HT1080 (cell line): ENCODE measurements around the gene KLHL17. TPM values are rescaled to one million over a fixed set of nuclear protein-coding genes. Genes with fewer than 3 reads are reported as not detected.
"Not testable (repeated sequence)": the region's sequence is repeated elsewhere in the genome, so short reads cannot be mapped to it uniquely, and the experiment has no call there.

ENCODE experiments used
- DNase-seq: peaks from one replicate; pipeline ENCODE4 v3.0.0-alpha.2; 2015; ENCODE audit warnings: low read depth
- total RNA-seq: library from RNA; depleted of rRNA; stranded (reverse); fragments of >200 nt; shearing (Covaris generic); gene quantifications from 2 replicates; pipeline ENCODE4 v1.2.3, GENCODE V29; 2014

Gene KLHL17
- total RNA-seq, 1 experiment from 2014 or later, result 10.7 TPM

DNA sequence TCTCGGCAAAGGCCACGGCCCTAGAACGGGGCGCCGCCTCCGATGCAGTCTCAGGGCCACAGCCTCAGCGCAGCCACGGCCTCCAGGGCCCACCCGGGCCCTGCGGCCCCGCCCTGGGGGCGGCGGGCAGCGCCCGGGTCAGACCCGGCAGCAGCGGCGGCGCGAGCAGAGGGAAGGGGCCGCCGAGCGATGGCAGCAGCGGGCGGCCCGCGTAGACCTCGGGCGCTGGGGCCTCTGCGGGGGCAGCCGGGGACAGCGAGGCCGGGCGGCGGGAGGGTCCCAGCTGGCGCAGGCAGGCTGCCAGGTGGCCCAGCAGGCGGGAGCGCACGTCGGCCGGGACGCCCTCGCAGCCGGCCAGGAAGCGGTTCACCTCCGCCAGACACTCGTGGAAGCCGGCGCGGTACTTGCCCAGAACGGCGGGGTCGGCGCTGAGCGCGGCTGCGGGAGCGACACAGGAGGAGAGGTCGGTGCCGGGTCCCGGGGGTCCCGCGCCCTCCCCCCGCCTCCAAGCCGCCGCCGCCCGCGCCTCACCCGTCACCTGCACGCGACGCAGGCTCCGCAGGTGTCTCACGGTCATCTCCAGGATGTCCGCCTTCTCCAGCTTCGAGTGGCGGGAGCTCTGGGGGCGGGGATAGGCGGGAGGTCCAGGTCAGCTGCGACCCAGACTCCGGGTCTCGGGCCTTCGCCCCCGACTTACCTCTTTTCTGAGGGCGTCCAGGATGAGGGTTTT lies 38.8 kb downstream of the KLHL17 start:
- DNase-seq, result no peak

DNA sequence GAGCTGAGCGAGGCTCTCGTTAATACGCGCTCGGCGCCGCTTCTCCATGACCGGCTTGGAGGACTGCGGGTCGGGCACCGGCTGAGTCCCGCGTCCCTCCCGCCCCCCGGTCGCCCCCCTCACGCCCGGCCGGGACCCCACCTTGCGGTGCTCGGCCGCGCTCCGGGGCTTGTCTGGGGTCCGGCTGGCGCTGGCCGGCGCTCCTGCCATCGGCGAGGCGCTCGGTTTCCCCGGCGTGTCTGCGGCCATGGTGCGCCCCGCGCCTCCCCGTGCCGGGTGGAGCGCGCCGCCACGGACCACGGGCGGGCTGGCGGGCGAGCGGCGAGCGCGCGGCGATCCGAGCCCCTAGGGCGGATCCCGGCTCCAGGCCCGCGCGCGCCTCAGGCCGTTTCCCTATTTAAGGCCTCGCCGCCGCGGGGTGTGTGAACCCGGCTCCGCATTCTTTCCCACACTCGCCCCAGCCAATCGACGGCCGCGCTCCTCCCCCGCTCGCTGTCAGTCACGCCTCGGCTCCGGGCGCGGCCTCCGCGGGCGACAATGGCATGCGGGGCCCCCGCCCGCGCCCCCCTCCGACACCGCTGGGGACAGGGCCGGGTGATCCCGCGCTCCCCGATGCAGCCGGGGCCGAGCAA lies 39.5 kb downstream of the KLHL17 start, which contains the start of gene HES4:
Gene HES4 (minus strand): TSS at position 373 of the 632 bp plus-strand sequence. CDS start 124 bp downstream, at position 249.
- DNase-seq, result peak; percentile 81

DNA sequence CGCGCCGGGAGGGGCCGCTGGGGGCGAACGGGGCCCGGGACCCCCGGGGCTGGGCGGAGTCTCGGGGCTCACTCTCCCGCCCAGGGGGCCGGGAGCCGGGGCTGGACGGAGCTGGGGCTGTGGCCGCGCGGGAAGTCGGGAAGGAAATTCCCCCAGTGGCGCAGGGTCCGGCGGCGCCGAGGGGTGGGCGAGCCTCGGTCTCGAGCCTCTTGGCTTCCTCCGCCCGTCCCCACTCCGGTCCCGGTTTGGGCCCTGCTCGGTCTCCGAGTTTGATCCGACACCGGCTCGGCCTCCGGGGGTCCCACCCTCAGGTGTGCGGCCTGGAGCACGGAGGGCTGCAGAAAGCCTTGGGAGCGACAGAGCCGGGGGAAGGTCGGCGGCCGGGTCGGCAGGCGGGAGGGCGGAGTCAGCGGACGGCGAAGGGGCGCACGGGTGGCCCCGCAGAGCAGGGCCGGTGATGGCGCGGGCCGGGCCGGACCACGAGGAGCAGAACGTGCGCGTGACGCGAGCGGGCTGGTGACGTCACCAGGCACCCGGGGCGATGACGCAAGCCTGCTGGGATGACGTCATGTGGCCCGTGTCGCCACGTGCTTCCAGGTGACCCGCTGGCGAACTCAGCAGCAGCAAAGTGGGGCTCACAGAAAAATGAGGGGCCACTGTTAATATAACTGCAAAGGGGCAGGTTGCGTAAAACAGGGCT lies 40.1 kb downstream of the KLHL17 start:
- peak; percentile 67 for DNase-seq

DNA sequence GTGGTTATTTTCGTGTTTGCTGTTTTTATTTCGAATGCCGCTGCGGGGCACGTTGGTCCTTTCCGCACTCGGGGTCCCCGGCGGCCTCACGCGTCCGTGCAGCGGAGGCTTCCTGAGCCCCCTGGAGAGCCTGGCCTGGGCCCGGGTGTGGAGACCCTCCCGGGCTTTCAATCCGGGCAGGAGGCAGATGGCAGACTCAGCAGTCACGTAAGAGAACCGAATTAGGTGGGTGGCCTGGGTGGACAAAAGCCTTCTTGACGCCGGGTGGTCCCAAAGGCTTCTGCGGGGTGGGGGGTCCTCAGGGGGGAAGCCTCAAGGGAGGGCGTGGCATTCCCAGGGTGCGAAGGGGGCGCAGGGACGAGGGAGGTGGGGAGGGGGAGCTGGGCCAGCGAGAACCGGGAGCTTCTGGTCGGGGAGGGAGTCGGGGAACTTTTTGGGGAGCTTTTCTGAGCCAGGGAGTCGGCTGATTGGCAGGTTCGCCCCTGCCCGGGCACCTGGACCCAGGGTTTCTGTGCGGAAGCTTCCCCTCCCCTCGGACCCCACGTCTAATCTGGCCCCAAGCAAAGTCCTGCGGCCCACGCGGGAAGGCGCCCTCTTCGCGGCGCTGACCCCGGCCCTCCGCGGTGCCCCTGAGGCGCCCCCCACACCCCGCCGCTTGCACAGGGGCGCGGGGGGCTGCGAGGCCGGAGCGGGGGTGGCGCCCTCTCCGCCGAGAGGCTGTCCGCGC lies 40.8 kb downstream of the KLHL17 start:
- DNase-seq, result no peak

DNA sequence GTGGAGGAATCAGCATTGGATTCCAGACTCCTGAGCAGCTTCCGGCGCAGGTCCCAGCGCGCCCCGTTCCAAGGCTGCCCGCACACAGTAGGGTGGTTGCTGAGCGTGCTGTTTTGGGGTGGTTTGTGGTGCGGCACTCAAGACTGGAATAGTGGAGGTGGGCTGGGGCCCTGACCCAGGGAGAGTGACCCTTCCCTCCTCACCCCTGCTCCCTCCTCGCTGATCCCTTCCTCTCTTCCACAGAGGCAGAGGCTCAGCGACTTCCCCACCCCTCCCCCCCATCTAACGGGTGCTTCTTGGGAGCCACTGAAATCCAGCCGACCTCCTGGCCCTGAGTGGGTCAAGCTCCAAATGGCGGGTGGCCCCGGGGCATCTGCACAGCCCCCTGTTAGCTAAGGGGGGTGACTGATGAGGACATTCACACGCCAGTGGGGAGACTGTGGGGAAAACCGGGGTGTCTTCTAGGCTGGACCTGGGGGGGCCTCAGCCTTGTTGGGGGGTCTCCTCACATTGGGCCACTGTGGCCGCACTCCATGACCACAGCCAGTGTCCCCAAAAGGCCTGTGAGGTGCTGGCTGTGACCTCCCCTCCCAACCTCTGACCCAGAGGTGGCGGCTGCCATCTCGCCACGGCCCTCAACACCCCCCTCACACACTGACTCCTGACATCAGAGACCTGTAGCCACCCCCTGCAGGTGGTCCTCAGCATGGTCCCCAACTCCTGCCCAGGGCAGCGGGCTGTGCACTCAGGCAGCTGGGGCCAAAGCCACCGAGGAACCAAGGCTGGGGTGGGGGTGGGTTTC lies 43.4 kb downstream of the KLHL17 start:
- no peak for DNase-seq

DNA sequence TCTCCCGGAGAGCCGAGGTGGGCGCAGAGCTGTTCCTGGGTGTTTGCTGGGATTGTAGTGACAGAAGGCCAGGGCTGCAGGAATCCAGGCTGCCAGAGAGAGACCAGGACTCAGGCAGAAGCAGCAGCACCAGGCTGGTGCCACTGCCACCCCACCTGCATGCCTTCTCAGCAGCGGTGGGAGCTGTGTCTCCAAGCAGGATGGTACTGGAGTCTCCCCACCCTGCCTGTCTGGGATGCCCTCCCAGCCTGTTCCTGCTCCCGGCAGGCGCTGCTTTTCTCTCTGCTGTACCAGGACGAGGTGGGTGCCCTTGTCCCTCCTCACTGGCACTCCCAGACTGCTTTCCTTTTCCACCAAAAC lies 44.0 kb downstream of the KLHL17 start:
- DNase-seq, result no peak

DNA sequence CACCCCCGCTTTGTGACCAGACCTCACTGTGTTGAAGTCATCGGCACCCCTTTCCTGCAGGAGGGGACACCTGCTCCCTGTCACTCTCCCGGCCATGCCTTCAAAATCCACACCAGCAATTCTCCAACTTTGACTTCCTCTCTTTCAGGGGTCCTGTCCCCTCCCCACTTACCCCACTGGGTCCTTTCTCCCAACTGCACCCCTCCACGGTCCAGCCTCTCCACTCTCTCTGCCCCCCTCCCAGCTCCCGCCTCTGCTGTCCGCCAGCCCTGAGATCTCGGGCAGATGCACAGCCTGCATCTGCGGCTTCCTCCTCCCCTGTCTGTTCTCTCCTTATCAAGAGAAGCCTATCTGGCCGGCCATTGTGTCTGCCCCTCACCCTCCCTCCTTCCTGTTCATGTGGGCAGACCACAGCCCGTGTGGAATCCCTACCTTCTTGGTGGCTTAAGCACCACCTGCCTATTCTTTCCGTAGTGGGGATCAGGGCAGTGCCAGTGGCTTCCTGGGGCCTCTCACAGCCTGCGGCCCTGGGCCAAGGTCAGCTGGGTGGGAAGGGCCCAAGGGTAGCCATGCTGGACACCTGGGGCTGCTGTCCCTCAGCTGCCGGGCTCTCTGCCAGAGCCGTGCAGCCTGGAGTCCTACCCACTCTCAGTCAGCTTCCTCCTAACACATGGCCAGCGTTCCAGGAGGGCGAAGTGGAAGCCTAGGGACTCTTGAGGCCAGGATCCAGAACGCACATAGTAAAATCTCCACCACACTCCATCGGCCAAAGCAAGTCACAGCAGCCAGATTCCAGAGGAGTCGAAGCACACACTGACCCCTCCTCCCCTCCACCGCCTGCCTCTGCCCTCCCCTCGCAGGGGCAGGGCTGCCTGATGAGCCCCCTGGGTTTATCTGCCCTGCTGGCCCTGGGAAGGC lies 44.7 kb downstream of the KLHL17 start:
- peak; percentile 41 for DNase-seq

DNA sequence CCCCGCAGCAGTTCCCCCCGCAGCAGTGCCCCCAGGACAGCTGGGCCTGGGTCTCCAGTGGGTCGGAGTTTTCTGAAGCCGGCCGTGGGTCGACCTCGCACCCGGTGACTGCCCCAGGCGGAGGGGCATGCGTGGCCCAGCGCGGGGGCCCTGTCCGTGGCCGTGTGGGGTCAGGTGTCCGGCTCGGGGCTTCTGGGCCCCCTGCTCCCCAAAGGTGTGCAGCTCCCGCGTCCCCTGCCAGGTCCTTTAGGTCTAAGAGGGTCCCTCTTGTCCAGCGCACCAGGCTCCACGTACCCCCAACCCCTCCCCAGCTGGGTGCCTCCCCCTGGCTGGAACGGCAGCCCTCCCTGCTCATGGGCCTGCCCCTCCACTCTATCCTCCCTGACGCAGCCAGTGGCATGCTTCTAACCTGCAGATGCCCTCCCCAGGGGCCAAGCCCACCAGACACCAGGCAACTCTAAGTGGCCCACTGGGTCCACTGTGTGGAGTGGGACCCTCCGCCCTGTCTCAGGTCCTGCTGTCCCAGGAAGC lies 45.5 kb downstream of the KLHL17 start:
- DNase-seq, result no peak

DNA sequence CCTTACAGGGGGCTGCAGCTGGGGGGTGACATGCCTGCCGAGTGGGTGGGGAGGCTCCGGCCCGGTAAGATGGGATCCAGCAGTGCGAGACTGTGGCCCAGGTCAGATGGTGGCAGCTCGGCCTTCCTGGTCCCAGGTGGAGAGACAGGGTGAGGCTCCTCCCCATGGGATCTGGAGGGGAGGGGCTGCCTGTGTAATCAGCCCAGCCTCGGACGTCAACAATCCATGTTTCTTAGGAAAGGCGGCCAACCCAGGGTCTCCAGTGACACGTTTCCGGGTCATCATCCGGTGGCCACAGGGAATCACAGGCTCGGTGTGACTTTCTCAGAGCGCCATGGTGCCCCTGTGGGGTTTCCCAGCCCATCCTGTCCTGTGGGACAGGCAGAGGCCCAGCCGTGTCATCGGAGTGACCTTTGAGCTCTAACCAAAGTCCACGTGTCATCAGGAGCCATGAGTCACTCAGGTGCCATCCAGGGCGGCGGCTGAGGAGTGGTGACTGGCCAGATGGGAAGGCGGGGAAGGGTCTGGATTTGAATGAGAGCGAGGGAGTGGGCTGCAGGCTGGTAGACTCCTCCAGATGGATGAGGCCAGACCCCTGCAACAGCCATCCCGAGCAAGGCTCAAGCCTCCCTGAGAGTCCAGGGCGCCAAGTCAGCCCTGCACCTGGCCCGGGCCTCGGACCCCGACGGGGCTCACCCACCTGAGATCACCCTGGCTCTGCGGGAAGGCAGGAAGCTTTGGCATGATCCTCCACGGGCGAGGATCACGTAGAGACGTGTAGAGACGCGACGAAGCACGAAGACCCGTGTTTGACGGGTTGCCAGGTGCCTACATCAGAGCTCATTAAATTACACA lies 46.1 kb downstream of the KLHL17 start:
- no peak for DNase-seq

DNA sequence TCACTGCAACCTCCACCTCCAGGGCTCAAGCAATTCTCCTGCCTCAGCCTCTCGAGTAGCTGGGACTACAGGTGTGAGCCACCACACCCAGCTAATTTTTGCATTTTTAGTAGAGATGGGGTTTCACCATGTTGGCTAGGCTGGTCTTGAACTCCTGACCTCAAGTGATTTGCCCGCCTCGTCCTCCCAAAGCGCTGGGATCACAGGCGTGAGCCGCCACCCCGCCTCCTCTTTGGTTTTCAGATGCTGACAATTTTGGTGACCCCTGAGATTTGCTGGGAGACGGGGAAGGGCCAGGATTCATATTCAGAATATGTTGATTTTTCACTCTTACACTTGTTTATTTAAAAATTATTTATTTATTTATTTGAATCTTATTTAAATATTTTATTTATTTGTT lies 49.7 kb downstream of the KLHL17 start:
- not testable (repeated sequence) for DNase-seq

DNA sequence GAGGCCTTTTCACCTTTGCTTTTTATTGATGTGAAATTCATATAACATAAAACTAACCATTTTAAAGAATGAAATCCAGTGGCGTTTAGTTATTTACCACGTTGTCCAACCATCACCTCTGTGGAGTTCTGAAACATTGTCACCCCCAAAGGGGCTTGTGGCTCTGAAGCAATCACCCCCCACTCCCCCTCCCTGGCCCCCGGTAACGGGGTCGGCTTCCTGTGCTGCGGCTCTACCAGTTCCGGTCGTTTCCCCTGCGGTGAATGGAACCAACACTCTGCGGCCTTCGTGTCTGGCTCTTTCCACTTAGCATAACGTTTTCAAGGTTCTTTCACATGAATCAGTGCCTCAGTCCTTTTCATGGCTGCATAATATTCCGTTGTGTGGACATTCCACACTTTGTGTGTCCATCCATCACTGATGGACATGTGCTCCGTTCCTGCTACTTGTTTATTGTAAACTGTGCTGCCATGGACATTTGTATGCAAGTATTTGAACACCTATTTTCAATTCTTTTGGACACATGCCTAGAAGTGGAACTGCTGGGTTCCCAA lies 51.1 kb downstream of the KLHL17 start:
- no peak for DNase-seq

DNA sequence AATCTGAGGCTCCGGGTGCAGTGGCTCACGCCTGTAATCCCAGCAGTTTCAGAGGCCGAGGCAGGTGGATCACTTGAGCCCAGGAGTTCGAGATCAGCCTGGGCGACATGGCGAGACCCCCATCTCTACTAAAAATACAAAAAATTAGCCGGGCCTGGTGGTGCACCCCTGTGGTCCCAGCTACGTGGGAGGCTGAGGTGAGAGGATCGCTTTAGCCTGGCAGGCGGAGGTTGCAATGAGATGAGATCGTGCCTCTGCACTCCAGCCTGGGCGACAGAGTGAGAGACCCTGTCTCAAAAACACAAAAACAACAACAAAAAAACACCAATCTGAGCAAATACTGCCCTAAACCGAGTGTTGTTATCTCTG lies 52.3 kb downstream of the KLHL17 start:
- DNase-seq, result not testable (repeated sequence)

DNA sequence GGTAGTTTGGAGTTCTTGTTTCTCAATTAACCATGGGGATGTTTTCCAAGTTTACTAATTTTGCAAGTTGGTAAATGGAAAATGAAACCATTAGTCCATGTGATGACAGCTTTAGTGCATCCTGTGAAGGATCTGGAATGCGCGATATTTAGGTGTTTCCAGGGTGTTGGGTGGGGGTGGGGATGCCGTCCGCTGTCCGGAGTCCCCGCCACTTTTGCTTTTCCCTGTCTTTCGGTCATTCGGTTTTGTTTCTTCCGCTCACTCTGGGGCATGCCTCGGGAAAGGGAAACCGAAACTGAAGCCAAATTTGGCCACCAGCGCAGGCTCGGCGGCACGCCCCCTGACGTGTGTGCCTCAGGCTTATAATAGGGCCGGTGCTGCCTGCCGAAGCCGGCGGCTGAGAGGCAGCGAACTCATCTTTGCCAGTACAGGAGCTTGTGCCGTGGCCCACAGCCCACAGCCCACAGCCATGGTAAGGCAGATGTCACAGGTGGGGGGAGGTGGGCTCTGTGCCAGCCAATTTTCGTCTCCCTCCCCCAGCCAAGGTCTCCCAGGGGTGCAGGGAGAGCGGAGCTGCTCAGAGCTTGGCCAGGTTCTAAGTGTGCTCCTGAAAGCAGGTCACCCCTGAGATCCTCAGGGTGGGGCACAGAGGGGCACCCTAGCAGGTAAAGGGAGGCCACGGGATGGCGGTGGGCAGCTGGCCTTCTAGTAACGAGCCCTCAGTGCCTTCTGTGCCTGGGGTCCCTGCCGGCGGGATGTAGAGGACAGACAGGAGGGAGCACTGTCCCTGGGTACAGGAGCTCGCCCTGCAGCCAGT lies 52.9 kb downstream of the KLHL17 start, which contains the start of gene ISG15:
Gene ISG15 (plus strand): TSS at position 393 of the 817 bp plus-strand sequence. CDS start 77 bp downstream, at position 470.
- DNase-seq, result peak; percentile 86

DNA sequence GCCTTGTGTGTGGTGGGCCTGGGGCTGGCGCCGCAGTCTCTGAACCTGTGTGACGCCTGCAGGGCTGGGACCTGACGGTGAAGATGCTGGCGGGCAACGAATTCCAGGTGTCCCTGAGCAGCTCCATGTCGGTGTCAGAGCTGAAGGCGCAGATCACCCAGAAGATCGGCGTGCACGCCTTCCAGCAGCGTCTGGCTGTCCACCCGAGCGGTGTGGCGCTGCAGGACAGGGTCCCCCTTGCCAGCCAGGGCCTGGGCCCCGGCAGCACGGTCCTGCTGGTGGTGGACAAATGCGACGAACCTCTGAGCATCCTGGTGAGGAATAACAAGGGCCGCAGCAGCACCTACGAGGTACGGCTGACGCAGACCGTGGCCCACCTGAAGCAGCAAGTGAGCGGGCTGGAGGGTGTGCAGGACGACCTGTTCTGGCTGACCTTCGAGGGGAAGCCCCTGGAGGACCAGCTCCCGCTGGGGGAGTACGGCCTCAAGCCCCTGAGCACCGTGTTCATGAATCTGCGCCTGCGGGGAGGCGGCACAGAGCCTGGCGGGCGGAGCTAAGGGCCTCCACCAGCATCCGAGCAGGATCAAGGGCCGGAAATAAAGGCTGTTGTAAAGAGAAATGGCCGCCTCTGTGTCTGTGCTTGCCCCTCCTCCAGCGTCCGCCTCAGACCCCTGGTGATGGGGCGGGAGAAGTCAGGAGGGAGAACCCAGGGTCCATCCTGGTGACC lies 53.7 kb downstream of the KLHL17 start:
- DNase-seq, result no peak

DNA sequence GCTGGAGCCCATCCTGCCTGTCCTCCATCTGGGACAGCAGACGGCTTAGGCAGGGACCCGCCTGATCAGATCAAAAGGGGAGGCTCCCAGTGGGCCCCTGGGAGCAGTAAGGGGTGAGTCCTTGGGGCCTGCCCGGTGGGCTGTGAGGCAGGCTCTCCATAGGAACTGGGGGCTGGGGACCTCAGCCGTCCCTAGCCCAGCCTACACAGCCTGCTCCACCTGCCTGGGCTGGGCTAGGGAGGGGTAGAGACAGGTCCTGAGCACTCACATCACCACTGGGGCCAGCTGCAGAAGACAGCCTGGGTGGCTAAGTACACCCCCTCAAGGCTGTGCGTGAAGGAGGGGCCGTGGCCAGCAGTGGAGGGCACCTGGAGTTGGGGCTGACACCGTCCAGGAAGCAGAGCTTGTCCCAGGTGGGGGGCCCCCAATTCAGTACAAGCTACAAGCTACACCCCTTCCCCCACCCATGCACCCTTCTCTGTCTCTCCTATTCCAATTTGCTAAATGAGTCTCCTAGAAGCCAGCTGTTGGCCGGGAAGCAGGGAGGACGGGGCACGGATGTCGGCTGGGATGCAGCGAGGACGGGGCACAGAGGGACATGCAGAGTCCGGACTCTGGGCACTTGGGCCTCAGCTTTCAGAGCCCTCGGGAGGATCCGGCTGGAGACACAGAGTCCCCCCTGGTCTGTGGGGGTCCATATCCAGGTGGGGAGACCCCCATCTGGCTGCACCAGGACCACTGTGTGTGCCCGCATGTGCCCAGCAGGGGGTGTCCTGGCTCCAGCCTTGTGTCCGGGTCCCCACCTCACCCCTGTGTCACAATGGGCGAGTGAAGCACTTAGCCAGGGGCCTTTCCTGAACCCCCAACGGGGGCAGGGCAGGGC lies 54.7 kb downstream of the KLHL17 start:
- no peak for DNase-seq
